ENCODE results near the gene BTBD7.

Gene BTBD7

GRCh38 chr14:93303659-93304058, 29.2 kb downstream of the BTBD7 start:
- peaks cover 11% of the 10 kb centered on the region for H3K4me1 Mint-ChIP-seq (ENCODE audit: low read depth)
- H3K27me3 Mint-ChIP-seq (ENCODE audit: low read depth): no peaks in the 10 kb centered on the region
- H3K4me3 Mint-ChIP-seq: no peak overlapping the region
- H3K27ac Mint-ChIP-seq: no peak overlapping the region
- H3K36me3 Mint-ChIP-seq (ENCODE audit: low read depth): no peaks in the 10 kb centered on the region
- no peaks in the 10 kb centered on the region for H3K9me3 Mint-ChIP-seq
- no peak for DNase-seq (ENCODE audit: low spot score)

- H3K4me3 Mint-ChIP-seq: no peak overlapping the region
- H3K36me3 Mint-ChIP-seq (ENCODE audit: low read depth): no peaks in the 10 kb centered on the region
- no peaks in the 10 kb centered on the region for H3K9me3 Mint-ChIP-seq
- H3K4me1 Mint-ChIP-seq (ENCODE audit: low read depth): peaks cover 11% of the 10 kb centered on the region
- H3K27ac Mint-ChIP-seq: no peak overlapping the region
- no peaks in the 10 kb centered on the region for H3K27me3 Mint-ChIP-seq (ENCODE audit: low read depth)
- no peak for DNase-seq (ENCODE audit: low spot score)
These were observed 29.9 kb downstream of the BTBD7 start for GRCh38 chr14:93302688-93303581.

- H3K36me3 Mint-ChIP-seq (ENCODE audit: low read depth): no peaks in the 10 kb centered on the region
- no peaks in the 10 kb centered on the region for H3K27me3 Mint-ChIP-seq (ENCODE audit: low read depth)
- H3K9me3 Mint-ChIP-seq: no peaks in the 10 kb centered on the region
- H3K4me3 Mint-ChIP-seq: no peak overlapping the region
- H3K4me1 Mint-ChIP-seq (ENCODE audit: low read depth): peaks cover 10% of the 10 kb centered on the region
- no peak for DNase-seq (ENCODE audit: low spot score)
- no peak overlapping the region for H3K27ac Mint-ChIP-seq
These were observed 30.9 kb downstream of the BTBD7 start for GRCh38 chr14:93301821-93302447.

GRCh38 chr14:93299866-93300265, 33.0 kb downstream of the BTBD7 start:
- no peak for DNase-seq (ENCODE audit: low spot score)
- no peaks in the 10 kb centered on the region for H3K36me3 Mint-ChIP-seq (ENCODE audit: low read depth)
- H3K9me3 Mint-ChIP-seq: no peaks in the 10 kb centered on the region
- H3K4me3 Mint-ChIP-seq: no peak overlapping the region
- H3K27ac Mint-ChIP-seq: no peak overlapping the region
- no peaks in the 10 kb centered on the region for H3K27me3 Mint-ChIP-seq (ENCODE audit: low read depth)
- H3K4me1 Mint-ChIP-seq (ENCODE audit: low read depth): peaks cover 7% of the 10 kb centered on the region

GRCh38 chr14:93299416-93299815, 33.4 kb downstream of the BTBD7 start:
- peaks cover 7% of the 10 kb centered on the region for H3K4me1 Mint-ChIP-seq (ENCODE audit: low read depth)
- no peak for DNase-seq (ENCODE audit: low spot score)
- no peaks in the 10 kb centered on the region for H3K27me3 Mint-ChIP-seq (ENCODE audit: low read depth)
- H3K9me3 Mint-ChIP-seq: no peaks in the 10 kb centered on the region
- H3K4me3 Mint-ChIP-seq: no peak overlapping the region
- H3K36me3 Mint-ChIP-seq (ENCODE audit: low read depth): peaks cover 3% of the 10 kb centered on the region
- H3K27ac Mint-ChIP-seq: no peak overlapping the region

- peaks cover 10% of the 10 kb centered on the region for H3K36me3 Mint-ChIP-seq (ENCODE audit: low read depth)
- H3K27me3 Mint-ChIP-seq (ENCODE audit: low read depth): no peaks in the 10 kb centered on the region
- H3K4me3 Mint-ChIP-seq: no peak overlapping the region
- no peak overlapping the region for H3K27ac Mint-ChIP-seq
- H3K4me1 Mint-ChIP-seq (ENCODE audit: low read depth): peaks cover 8% of the 10 kb centered on the region
- no peaks in the 10 kb centered on the region for H3K9me3 Mint-ChIP-seq
- no peak for DNase-seq (ENCODE audit: low spot score)
These were observed 37.2 kb downstream of the BTBD7 start for GRCh38 chr14:93295541-93296220.

- no peak overlapping the region for H3K27ac Mint-ChIP-seq
- H3K9me3 Mint-ChIP-seq: no peaks in the 10 kb centered on the region
- H3K4me3 Mint-ChIP-seq: no peak overlapping the region
- no peaks in the 10 kb centered on the region for H3K27me3 Mint-ChIP-seq (ENCODE audit: low read depth)
- H3K36me3 Mint-ChIP-seq (ENCODE audit: low read depth): peaks cover 7% of the 10 kb centered on the region
- no peak for DNase-seq (ENCODE audit: low spot score)
- peaks cover 3% of the 10 kb centered on the region for H3K4me1 Mint-ChIP-seq (ENCODE audit: low read depth)
These were observed 46.5 kb downstream of the BTBD7 start for GRCh38 chr14:93286212-93286890.

GRCh38 chr14:93285044-93285443, 47.8 kb downstream of the BTBD7 start:
- Mint-ChIP-seq H3K4me3 (no peak overlapping the region), H3K36me3 (ENCODE audit: low read depth) (peaks cover 7% of the 10 kb centered on the region), H3K9me3 (no peaks in the 10 kb centered on the region), H3K27ac (no peak overlapping the region), H3K27me3 (ENCODE audit: low read depth) (no peaks in the 10 kb centered on the region), H3K4me1 (ENCODE audit: low read depth) (peaks cover 3% of the 10 kb centered on the region)
- no peak for DNase-seq (ENCODE audit: low spot score)

- Mint-ChIP-seq H3K36me3 (ENCODE audit: low read depth) (peaks cover 4% of the 10 kb centered on the region), H3K27ac (no peak overlapping the region), H3K27me3 (ENCODE audit: low read depth) (no peaks in the 10 kb centered on the region), H3K9me3 (no peaks in the 10 kb centered on the region), H3K4me1 (ENCODE audit: low read depth) (peaks cover 3% of the 10 kb centered on the region), H3K4me3 (no peak overlapping the region)
- no peak for DNase-seq (ENCODE audit: low spot score)
These were observed 50.9 kb downstream of the BTBD7 start for GRCh38 chr14:93281937-93282336.

- Mint-ChIP-seq H3K27me3 (ENCODE audit: low read depth) (no peaks in the 10 kb centered on the region), H3K4me3 (no peak overlapping the region), H3K36me3 (ENCODE audit: low read depth) (peaks cover 4% of the 10 kb centered on the region), H3K4me1 (ENCODE audit: low read depth) (peaks cover 3% of the 10 kb centered on the region), H3K27ac (no peak overlapping the region), H3K9me3 (no peaks in the 10 kb centered on the region)
- no peak for DNase-seq (ENCODE audit: low spot score)
These were observed 52.1 kb downstream of the BTBD7 start for GRCh38 chr14:93280743-93281142.

GRCh38 chr14:93276031-93276716, 56.7 kb downstream of the BTBD7 start:
- Mint-ChIP-seq H3K4me1 (ENCODE audit: low read depth) (peaks cover 2% of the 10 kb centered on the region), H3K36me3 (ENCODE audit: low read depth) (no peaks in the 10 kb centered on the region), H3K4me3 (no peak overlapping the region), H3K27ac (no peak overlapping the region), H3K27me3 (ENCODE audit: low read depth) (no peaks in the 10 kb centered on the region), H3K9me3 (no peaks in the 10 kb centered on the region)
- DNase-seq (ENCODE audit: low spot score): no peak

- DNase-seq (ENCODE audit: low spot score): no peak
- Mint-ChIP-seq H3K9me3 (no peaks in the 10 kb centered on the region), H3K4me1 (ENCODE audit: low read depth) (peaks cover 2% of the 10 kb centered on the region), H3K36me3 (ENCODE audit: low read depth) (no peaks in the 10 kb centered on the region), H3K4me3 (no peak overlapping the region), H3K27ac (no peak overlapping the region), H3K27me3 (ENCODE audit: low read depth) (no peaks in the 10 kb centered on the region)
These were observed 58.6 kb downstream of the BTBD7 start for GRCh38 chr14:93274055-93274806.

GRCh38 chr14:93271111-93271510, 61.7 kb downstream of the BTBD7 start:
- no peak for DNase-seq (ENCODE audit: low spot score)
- H3K27me3 Mint-ChIP-seq (ENCODE audit: low read depth): no peaks in the 10 kb centered on the region
- H3K4me1 Mint-ChIP-seq (ENCODE audit: low read depth): peaks cover 2% of the 10 kb centered on the region
- H3K9me3 Mint-ChIP-seq: no peaks in the 10 kb centered on the region
- no peak overlapping the region for H3K27ac Mint-ChIP-seq
- H3K4me3 Mint-ChIP-seq: no peak overlapping the region
- no peaks in the 10 kb centered on the region for H3K36me3 Mint-ChIP-seq (ENCODE audit: low read depth)
